Vagina (tissue), 2 donors: Measurements from ENCODE around the gene PIK3CG. TPM values are rescaled to one million over a fixed set of nuclear protein-coding genes. Genes with fewer than 3 reads are reported as not detected.
"Not testable (repeated sequence)": the region's sequence is repeated elsewhere in the genome, so short reads cannot be mapped to it uniquely, and the experiment has no call there.

Experiments used
- DNase-seq, 2 donors: peaks; one replicate each; pipeline ENCODE4 v3.0.0-alpha.2; 2017; ENCODE audit errors: extremely low spot score in 2 of 2
- H3K27ac ChIP-seq: fragments of 200-600 bp; sonication (generic); one replicate; pipeline ENCODE4 v1.5.1; 2019
- H3K27me3 ChIP-seq: fragments of 200-600 bp; sonication (generic); one replicate; pipeline ENCODE4 v1.5.1; 2019
- H3K36me3 ChIP-seq, 2 donors: fragments of 200-600 bp; sonication (generic); one replicate each; pipeline ENCODE4 v1.5.1; 2017 to 2019
- H3K4me1 ChIP-seq: fragments of 200-600 bp; sonication (generic); one replicate; pipeline ENCODE4 v1.5.1; 2019
- H3K4me3 ChIP-seq, 2 donors: fragments of 200-600 bp; sonication (generic); 1 replicate in 1 of 2; 2 replicates in 1 of 2; pipeline ENCODE4 v1.5.1; 2016 to 2019
- H3K9me3 ChIP-seq: fragments of 200-600 bp; sonication (generic); one replicate; pipeline ENCODE4 v1.5.1; 2019
- CTCF ChIP-seq, 3 experiments: fragments of 450-650 bp in 2 of 3; fragments of 200-600 bp in 1 of 3; sonication (generic) in 1 of 3; IDR thresholded peaks; one replicate each; pipeline ENCODE4 v1.5.1; 2017 to 2019; ENCODE audit warnings: antibody characterized with exemption in 3 of 3, mild to moderate bottlenecking in 2 of 3, moderate library complexity in 2 of 3
- POLR2A ChIP-seq, 2 donors: fragments of 450-650 bp; IDR thresholded peaks; one replicate each; pipeline ENCODE4 v1.6.1; 2017; ENCODE audit warnings: antibody characterized with exemption in 2 of 2, mild to moderate bottlenecking in 2 of 2, moderate library complexity in 2 of 2
- POLR2AphosphoS5 ChIP-seq, 2 donors: sonication (generic); formaldehyde crosslinking; IDR thresholded peaks; one replicate each; pipeline ENCODE4 v1.9.0; 2017; ENCODE audit warnings: antibody characterized with exemption in 2 of 2, mild to moderate bottlenecking in 2 of 2, low read depth in 1 of 2; ENCODE audit not compliant: insufficient read depth in 1 of 2
- intact Hi-C: fragments of 100-400 bp; cut with DNase I; formaldehyde crosslinking; loops from one replicate; pipeline ENCODE4 v1.15.1; 2023
- total RNA-seq: library from RNA; depleted of rRNA; stranded (reverse); fragments of >200 nt; gene quantifications from one replicate; pipeline ENCODE4 v1.2.3, GENCODE V29; 2016

PIK3CG gene
- total RNA-seq, 1 donor from 2014 or later, result 4.4 TPM

GRCh38 chr7:106820321-106821217 lies 44.5 kb upstream of the PIK3CG start:
- H3K27ac ChIP-seq, result no peak overlapping the region
- DNase-seq, result no peak
- H3K36me3 ChIP-seq, result no peaks in the 10 kb centered on the region
- intact Hi-C loops, result no loop called here
- no peaks in the 10 kb centered on the region for H3K27me3 ChIP-seq
- H3K9me3 ChIP-seq, result no peaks in the 10 kb centered on the region
- H3K4me3 ChIP-seq, result no peak overlapping the region
- TF ChIP-seq POLR2AphosphoS5 (IDR thresholded peaks at IDR 0.05; ENCODE audit: insufficient read depth in 1 of 2, low read depth in 1 of 2), result no peak
- no peak for TF ChIP-seq CTCF (IDR thresholded peaks at IDR 0.05)
- no peak for TF ChIP-seq POLR2A (IDR thresholded peaks at IDR 0.05)
- H3K4me1 ChIP-seq, result no peaks in the 10 kb centered on the region

- H3K4me1 ChIP-seq, result no peaks in the 10 kb centered on the region
- no peaks in the 10 kb centered on the region for H3K36me3 ChIP-seq
- DNase-seq, result peak; percentile 3 to 62
- intact Hi-C loops, result no loop called here
- no peaks in the 10 kb centered on the region for H3K9me3 ChIP-seq
- H3K4me3 ChIP-seq, result no peak overlapping the region
- TF ChIP-seq POLR2AphosphoS5 (IDR thresholded peaks at IDR 0.05; ENCODE audit: insufficient read depth in 1 of 2, low read depth in 1 of 2) (no peak), POLR2A (IDR thresholded peaks at IDR 0.05) (no peak), CTCF (IDR thresholded peaks at IDR 0.05) (no peak)
- H3K27ac ChIP-seq, result no peak overlapping the region
- no peaks in the 10 kb centered on the region for H3K27me3 ChIP-seq
Measured at GRCh38 chr7:106823631-106824030, 41.5 kb upstream of the PIK3CG start.

GRCh38 chr7:106824458-106824857 lies 40.6 kb upstream of the PIK3CG start:
- intact Hi-C loops, result no loop called here
- no peak for TF ChIP-seq POLR2AphosphoS5 (IDR thresholded peaks at IDR 0.05; ENCODE audit: insufficient read depth in 1 of 2, low read depth in 1 of 2)
- TF ChIP-seq POLR2A (IDR thresholded peaks at IDR 0.05), result no peak
- TF ChIP-seq CTCF (IDR thresholded peaks at IDR 0.05), result no peak
- H3K36me3 ChIP-seq, result no peaks in the 10 kb centered on the region
- DNase-seq, result peak in 1 of 2 donors; percentile 25
- no peak overlapping the region for H3K27ac ChIP-seq
- no peaks in the 10 kb centered on the region for H3K4me1 ChIP-seq
- H3K9me3 ChIP-seq, result no peaks in the 10 kb centered on the region
- H3K27me3 ChIP-seq, result no peaks in the 10 kb centered on the region
- H3K4me3 ChIP-seq, result no peak overlapping the region

- TF ChIP-seq POLR2A (IDR thresholded peaks at IDR 0.05), result no peak
- no peak for TF ChIP-seq CTCF (IDR thresholded peaks at IDR 0.05)
- no peak for TF ChIP-seq POLR2AphosphoS5 (IDR thresholded peaks at IDR 0.05; ENCODE audit: insufficient read depth in 1 of 2, low read depth in 1 of 2)
- Histone ChIP-seq H3K27me3 (no peaks in the 10 kb centered on the region), H3K27ac (no peak overlapping the region), H3K36me3 (no peaks in the 10 kb centered on the region), H3K4me3 (no peak overlapping the region), H3K9me3 (no peaks in the 10 kb centered on the region), H3K4me1 (no peaks in the 10 kb centered on the region)
- peak in 1 of 2 donors; percentile 9 for DNase-seq
- intact Hi-C loops, result no loop called here
Measured at GRCh38 chr7:106827626-106828025, 37.5 kb upstream of the PIK3CG start.

- no peak for TF ChIP-seq POLR2AphosphoS5 (IDR thresholded peaks at IDR 0.05; ENCODE audit: insufficient read depth in 1 of 2, low read depth in 1 of 2)
- no peak for TF ChIP-seq POLR2A (IDR thresholded peaks at IDR 0.05)
- TF ChIP-seq CTCF (IDR thresholded peaks at IDR 0.05), result no peak
- DNase-seq, result no peak
- intact Hi-C loops, result no loop called here
- Histone ChIP-seq H3K4me3 (no peak overlapping the region), H3K27ac (no peak overlapping the region), H3K9me3 (no peaks in the 10 kb centered on the region), H3K27me3 (no peaks in the 10 kb centered on the region), H3K36me3 (no peaks in the 10 kb centered on the region), H3K4me1 (no peaks in the 10 kb centered on the region)
Measured at GRCh38 chr7:106829496-106829895, 35.6 kb upstream of the PIK3CG start.

- H3K9me3 ChIP-seq, H3K27ac ChIP-seq, H3K27me3 ChIP-seq, intact Hi-C loops, H3K36me3 ChIP-seq, H3K4me1 ChIP-seq, H3K4me3 ChIP-seq: not testable (repeated sequence)
- peak in 1 of 2 donors; percentile 31 for DNase-seq
Measured at GRCh38 chr7:106830896-106831295, 34.2 kb upstream of the PIK3CG start.
